HepG2 (cell line): ENCODE results near the gene RITA1. TPM values are rescaled to one million over a fixed set of nuclear protein-coding genes. Genes with fewer than 3 reads are reported as not detected.

Experiments
- EP300 ChIP-seq, 3 experiments: sonication (generic) in 1 of 3; formaldehyde crosslinking in 1 of 3; IDR thresholded peaks; 2 replicates each; pipeline versions ENCODE4 v1.5.1 to v1.6.1; 2011 to 2020; ENCODE audit warnings: low read depth in 2 of 3, low read length in 2 of 3, borderline replicate concordance in 1 of 3, improper control_type of control experiment in 1 of 3, mild to moderate bottlenecking in 1 of 3, missing genetic modification reagents in 1 of 3, moderate library complexity in 1 of 3
- HHEX ChIP-seq: IDR thresholded peaks from 2 replicates; pipeline ENCODE4 v1.6.1; 2016; ENCODE audit warnings: control low read depth
- JUN ChIP-seq: sonication (generic); formaldehyde crosslinking; IDR thresholded peaks from 2 replicates; pipeline ENCODE4 v1.4.0; 2020; ENCODE audit warnings: mild to moderate bottlenecking, missing genetic modification reagents
- MLLT10 ChIP-seq: sonication (generic); formaldehyde crosslinking; IDR thresholded peaks from 2 replicates; pipeline ENCODE4 v1.4.0; 2020; ENCODE audit warnings: missing genetic modification reagents
- NR2F6 ChIP-seq, 2 experiments: IDR thresholded peaks; 2 replicates each; pipeline ENCODE4 v1.6.1; 2016; ENCODE audit warnings: antibody characterized with exemption in 1 of 2, mild to moderate bottlenecking in 1 of 2
- PHF8 ChIP-seq: sonication (generic); formaldehyde crosslinking; IDR thresholded peaks from 2 replicates; pipeline ENCODE4 v1.5.0; 2020; ENCODE audit warnings: missing genetic modification reagents
- RFX3 ChIP-seq: IDR thresholded peaks from 2 replicates; pipeline ENCODE4 v1.6.1; 2016; ENCODE audit warnings: missing biosample characterization, missing genetic modification reagents
- SALL1 ChIP-seq: sonication (generic); formaldehyde crosslinking; IDR thresholded peaks from 2 replicates; pipeline ENCODE4 v1.8.0; 2022; ENCODE audit warnings: mild to moderate bottlenecking, missing genetic modification reagents
- SOX13 ChIP-seq, 3 experiments: fragments of 450-650 bp in 1 of 3; sonication (generic) in 1 of 3; formaldehyde crosslinking in 1 of 3; IDR thresholded peaks in 2 of 3; conservative IDR thresholded peaks in 1 of 3; 2 replicates each; pipeline versions ENCODE4 v1.5.0 to v1.6.1; 2016 to 2020; ENCODE audit warnings: antibody characterized with exemption in 1 of 3, mild to moderate bottlenecking in 1 of 3, missing compliant biosample characterization in 1 of 3, missing genetic modification reagents in 1 of 3, moderate library complexity in 1 of 3
- SRF ChIP-seq: IDR thresholded peaks from 2 replicates; pipeline ENCODE4 v1.6.1; 2011; ENCODE audit warnings: mild to moderate bottlenecking, low read depth, low read length, moderate library complexity
- STAT5B ChIP-seq: sonication (generic); formaldehyde crosslinking; IDR thresholded peaks from 2 replicates; pipeline ENCODE4 v1.4.0; 2020; ENCODE audit warnings: missing genetic modification reagents
- TBX2 ChIP-seq: sonication (generic); formaldehyde crosslinking; IDR thresholded peaks from 2 replicates; pipeline ENCODE4 v1.5.0; 2020; ENCODE audit warnings: missing genetic modification reagents, mild to moderate bottlenecking, borderline replicate concordance
- ZBTB21 ChIP-seq: sonication (generic); formaldehyde crosslinking; IDR thresholded peaks from 2 replicates; pipeline ENCODE4 v1.4.0; 2020; ENCODE audit warnings: missing genetic modification reagents
- ZBTB38 ChIP-seq: sonication (generic); formaldehyde crosslinking; IDR thresholded peaks from 2 replicates; pipeline ENCODE4 v1.5.1; 2020; ENCODE audit warnings: mild to moderate bottlenecking, missing genetic modification reagents
- ZMYM3 ChIP-seq: sonication (generic); formaldehyde crosslinking; IDR thresholded peaks from 2 replicates; pipeline ENCODE4 v1.5.1; 2020; ENCODE audit warnings: mild to moderate bottlenecking, missing genetic modification reagents
- ZNF430 ChIP-seq: sonication (generic); formaldehyde crosslinking; IDR thresholded peaks from 2 replicates; pipeline ENCODE4 v1.9.0; 2021; ENCODE audit warnings: mild to moderate bottlenecking, missing genetic modification reagents
- ZNF687 ChIP-seq: sonication (generic); formaldehyde crosslinking; IDR thresholded peaks from 2 replicates; pipeline ENCODE4 v1.5.1; 2020; ENCODE audit warnings: mild to moderate bottlenecking, missing genetic modification reagents, moderate library complexity
- polyA plus RNA-seq, 8 experiments: library from polyadenylated mRNA; depleted of rRNA in 3 of 8; stranded (reverse) in 7 of 8; unstranded in 1 of 8; fragments of >200 nt; fragmentation: Illumina TruSeq in 4 of 8; extraction: Trizol in 4 of 8; gene quantifications; 2 replicates each; pipeline versions ENCODE4 v1.2.1 to v1.2.3, GENCODE V29; 2011 to 2016; ENCODE audit warnings: low read depth in 4 of 8, missing spikeins in 1 of 8, mixed read lengths in 1 of 8; ENCODE audit not compliant: insufficient read depth in 1 of 8
- total RNA-seq, 5 experiments: library from RNA; depleted of rRNA; stranded (reverse); fragments of >200 nt; fragmentation: Illumina TruSeq; extraction: Trizol; gene quantifications; 2 replicates each; pipeline ENCODE4 v1.2.3, GENCODE V29; 2016; ENCODE audit warnings: low read depth in 1 of 5
- TF ChIP-seq, protein P1 (sequence below): fragments of 450-650 bp; IDR thresholded peaks from 2 replicates; pipeline ENCODE4 v1.6.1; 2016
- TF ChIP-seq, protein P2 (sequence below): sonication (generic); formaldehyde crosslinking; IDR thresholded peaks from 2 replicates; pipeline ENCODE4 v1.9.0; 2022; ENCODE audit warnings: missing genetic modification reagents, mild to moderate bottlenecking, borderline replicate concordance

RITA1 gene
- total and polyA plus RNA-seq, 2 of the 13 experiments (the other 11 are each of a cell fraction or from before 2014, with no cell fraction given) = 12.4 to 28.9 TPM

DNA sequence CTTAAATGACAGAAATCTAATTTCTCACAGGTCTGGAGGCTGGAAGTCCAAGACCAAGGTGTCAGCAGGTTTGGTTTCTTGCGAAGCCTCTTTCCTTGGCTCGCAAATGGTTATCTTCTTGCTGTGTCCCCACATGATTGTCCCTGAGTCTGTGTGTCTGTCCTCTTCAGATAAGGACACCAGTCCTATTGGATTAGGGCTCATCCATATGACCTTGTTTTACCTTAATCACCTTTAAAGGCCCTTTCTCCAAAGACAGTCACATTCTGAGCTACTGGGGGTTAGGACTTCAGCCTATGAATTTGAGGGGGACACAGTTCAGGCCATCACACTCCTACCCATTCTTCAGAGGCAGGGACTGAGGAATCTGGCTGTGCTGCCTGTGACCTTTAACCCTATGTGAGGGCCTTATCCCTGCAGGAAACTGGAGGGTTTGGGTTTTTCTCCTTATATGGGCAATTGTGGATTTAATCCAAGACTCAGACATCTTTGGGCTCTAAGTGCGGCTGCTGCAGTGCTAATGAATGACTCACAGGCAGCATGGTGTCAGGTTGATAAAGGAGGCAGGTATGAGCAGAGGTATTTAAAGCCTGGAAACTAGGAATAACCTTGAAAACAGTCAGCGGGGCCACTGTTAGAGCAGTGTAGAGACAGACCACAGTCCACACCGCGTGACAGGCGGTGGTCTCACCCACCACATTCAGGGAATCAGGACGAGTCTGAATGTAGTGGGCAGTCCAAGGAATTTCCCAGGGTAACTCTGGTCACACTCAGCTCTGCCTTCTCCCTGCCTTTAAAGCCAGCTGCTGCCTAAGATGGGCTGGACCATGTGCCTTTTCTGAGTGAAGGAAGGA is 45.9 kb downstream of the RITA1 start (continued):
- TF ChIP-seq, protein P1, sequence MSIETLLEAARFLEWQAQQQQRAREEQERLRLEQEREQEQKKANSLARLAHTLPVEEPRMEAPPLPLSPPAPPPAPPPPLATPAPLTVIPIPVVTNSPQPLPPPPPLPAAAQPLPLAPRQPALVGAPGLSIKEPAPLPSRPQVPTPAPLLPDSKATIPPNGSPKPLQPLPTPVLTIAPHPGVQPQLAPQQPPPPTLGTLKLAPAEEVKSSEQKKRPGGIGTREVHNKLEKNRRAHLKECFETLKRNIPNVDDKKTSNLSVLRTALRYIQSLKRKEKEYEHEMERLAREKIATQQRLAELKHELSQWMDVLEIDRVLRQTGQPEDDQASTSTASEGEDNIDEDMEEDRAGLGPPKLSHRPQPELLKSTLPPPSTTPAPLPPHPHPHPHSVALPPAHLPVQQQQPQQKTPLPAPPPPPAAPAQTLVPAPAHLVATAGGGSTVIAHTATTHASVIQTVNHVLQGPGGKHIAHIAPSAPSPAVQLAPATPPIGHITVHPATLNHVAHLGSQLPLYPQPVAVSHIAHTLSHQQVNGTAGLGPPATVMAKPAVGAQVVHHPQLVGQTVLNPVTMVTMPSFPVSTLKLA = no peak
- TF ChIP-seq ZBTB21 (CRISPR knock-in tag) (no peak), RFX3 (no peak), EP300 (IDR thresholded peaks at IDR 0.05; ENCODE audit: low read depth in 2 of 2, low read length in 2 of 2) (0 out of 4 replicates have a peak, but pooled peaks of 1 of the 2 experiments have one; percentile 19), EP300 (CRISPR knock-in tag; IDR thresholded peaks at IDR 0.05; ENCODE audit: borderline replicate concordance) (no peak), ZMYM3 (CRISPR knock-in tag) (peak; percentile 40; the same call in 1 of the 2 replicates), TBX2 (CRISPR knock-in tag) (peak; percentile 83; the same call in 1 of the 2 replicates), STAT5B (CRISPR knock-in tag) (no peak), SOX13 (IDR thresholded peaks at IDR 0.05) (no peak), SOX13 (CRISPR knock-in tag; conservative IDR thresholded peaks at IDR 0.05 in 1 of 2, IDR thresholded peaks at IDR 0.05 in 1 of 2) (no peak), JUN (CRISPR knock-in tag) (no peak), SRF (peak; percentile 91), SALL1 (CRISPR knock-in tag) (peak; percentile 48), ZNF430 (CRISPR knock-in tag) (no peak), NR2F6 (IDR thresholded peaks at IDR 0.05) (peak; percentile 53; the same call in 1 of the 2 replicates), NR2F6 (CRISPR knock-in tag; IDR thresholded peaks at IDR 0.05) (no peak), ZNF687 (CRISPR knock-in tag) (peak; percentile 55; the same call in 1 of the 2 replicates), MLLT10 (no peak), ZBTB38 (CRISPR knock-in tag) (peak; percentile 46; the same call in 1 of the 2 replicates), HHEX (no peak), PHF8 (CRISPR knock-in tag) (no peak)
- TF ChIP-seq, protein P2, sequence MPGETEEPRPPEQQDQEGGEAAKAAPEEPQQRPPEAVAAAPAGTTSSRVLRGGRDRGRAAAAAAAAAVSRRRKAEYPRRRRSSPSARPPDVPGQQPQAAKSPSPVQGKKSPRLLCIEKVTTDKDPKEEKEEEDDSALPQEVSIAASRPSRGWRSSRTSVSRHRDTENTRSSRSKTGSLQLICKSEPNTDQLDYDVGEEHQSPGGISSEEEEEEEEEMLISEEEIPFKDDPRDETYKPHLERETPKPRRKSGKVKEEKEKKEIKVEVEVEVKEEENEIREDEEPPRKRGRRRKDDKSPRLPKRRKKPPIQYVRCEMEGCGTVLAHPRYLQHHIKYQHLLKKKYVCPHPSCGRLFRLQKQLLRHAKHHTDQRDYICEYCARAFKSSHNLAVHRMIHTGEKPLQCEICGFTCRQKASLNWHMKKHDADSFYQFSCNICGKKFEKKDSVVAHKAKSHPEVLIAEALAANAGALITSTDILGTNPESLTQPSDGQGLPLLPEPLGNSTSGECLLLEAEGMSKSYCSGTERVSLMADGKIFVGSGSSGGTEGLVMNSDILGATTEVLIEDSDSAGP (CRISPR knock-in tag) = 0 out of 2 replicates have a peak, but pooled peaks have one; percentile 12
